Effector CD4-positive, alpha-beta T cell (primary cell): ENCODE measurements around the gene TMEM95.
"Not testable (repeated sequence)": the region's sequence is repeated elsewhere in the genome, so short reads cannot be mapped to it uniquely, and the experiment has no call there.

Experiments
- DNase-seq: peaks from one replicate; pipeline ENCODE4 v3.0.0-alpha.2; 2020

The TMEM95 gene

DNA sequence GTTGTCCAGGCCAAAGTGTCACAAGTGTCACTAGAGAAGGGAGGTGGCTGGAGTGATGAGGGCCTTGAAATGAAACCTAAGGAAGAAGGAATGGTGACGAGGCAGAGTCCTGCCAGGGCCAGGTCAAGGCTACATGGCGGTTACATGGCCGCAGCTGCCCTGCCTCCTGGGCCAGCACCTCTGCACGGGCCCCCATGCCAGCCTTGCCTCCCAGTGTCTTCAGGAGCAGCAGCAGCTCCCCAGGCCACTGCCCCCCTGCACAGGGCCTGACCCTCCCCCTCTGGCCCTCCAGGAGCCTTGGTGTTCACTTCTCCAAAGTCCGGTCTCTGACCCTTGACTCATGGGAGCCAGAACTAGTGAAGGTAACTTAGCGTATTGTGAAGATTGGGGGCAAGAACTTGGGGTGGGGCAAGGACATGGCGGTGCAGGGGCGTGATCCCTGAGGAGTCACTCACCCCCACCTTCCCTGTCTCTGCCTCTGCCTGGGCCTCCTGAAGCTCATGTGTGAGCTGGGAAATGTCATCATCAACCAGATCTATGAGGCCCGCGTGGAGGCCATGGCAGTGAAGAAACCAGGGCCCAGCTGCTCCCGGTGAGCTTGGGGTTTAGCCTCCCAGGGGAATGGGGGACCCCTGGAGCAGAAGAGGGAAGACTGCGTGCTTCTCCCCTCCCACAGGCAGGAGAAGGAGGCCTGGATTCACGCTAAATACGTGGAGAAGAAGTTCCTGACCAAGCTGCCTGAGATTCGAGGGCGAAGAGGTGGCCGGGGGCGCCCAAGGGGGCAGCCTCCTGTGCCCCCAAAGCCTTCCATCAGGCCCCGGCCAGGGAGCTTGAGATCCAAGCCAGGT lies 7.1 kb upstream of the TMEM95 start:
- DNase-seq = no peak

DNA sequence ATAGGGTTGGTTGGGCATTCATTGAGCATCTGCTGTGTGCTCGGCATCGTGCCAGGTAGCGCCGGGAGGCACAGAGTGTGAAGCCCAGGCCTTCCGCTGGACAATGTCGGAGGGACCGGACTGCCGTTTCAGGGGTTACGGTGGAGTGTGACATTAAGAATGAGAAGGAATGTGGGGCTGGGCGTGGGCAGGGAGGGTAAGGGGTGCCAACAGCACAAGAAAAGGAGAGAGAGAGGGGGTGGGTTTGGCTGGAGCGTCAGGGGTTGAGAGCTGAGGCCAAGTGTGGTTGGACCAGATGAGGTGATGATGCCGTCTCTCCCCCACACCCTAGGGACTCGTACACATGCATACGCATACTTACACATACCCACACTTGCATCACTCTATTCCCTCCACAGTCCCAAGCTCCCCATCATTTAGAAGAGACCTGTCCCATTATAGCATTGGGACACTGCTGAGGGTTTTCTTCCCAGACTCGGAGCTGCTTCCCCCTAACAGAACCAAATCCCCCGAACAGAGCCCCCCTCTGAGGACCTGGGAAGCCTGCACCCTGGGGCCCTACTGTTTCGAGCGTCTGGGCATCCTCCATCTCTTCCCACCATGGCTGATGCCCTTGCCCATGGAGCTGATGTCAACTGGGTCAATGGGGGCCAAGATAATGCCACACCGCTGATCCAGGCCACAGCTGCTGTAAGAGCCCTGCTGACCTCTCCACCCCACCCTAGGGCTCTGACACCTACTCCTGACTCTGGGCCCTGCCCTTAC lies 6.3 kb upstream of the TMEM95 start:
- DNase-seq = no peak

DNA sequence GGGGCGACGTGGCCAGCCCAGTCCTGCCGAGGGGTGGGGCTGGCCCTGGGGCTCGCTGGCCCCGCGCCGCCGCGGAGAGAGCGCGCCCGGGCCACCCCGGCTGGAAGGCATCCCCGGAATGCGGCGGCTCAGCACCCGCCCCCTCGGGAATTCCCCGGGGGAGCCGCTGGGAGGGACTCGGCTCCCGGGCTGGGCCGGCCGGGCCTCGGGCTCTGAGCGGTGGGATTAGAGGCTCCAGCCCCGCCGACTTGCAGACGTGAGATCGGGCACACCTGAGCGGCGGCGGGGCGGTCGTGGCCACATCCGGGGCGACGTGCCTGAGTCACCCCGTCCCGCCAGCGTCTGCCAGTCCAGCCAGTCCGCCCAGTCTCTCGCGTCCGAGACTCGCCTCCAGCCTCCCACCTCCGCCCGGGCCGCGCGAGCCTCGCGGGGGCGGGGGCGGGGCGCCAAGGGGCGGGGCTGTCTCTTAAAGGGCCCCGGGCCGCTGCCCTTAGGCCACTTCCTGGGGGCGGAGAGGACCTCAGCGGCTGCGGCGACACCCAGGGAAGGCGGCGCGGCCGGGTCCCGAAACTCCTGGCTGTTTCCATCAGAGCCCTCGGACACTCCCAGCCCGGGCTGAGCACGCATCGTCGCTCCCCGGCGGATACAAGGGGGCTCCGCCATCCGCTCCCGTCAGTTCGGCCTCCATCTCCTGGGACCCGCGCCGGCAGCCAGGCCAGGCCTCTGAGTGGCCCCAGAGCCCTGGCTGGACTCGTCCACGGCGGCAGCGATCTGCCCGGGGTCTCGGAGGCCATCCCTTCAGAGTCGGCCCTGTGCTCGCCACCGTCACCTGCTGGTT lies 3.1 kb upstream of the TMEM95 start, which contains the start of gene KCTD11:
TSS of gene KCTD11 (plus strand) at position 498 of the 838 bp plus-strand sequence.
- DNase-seq = peak; percentile 72

DNA sequence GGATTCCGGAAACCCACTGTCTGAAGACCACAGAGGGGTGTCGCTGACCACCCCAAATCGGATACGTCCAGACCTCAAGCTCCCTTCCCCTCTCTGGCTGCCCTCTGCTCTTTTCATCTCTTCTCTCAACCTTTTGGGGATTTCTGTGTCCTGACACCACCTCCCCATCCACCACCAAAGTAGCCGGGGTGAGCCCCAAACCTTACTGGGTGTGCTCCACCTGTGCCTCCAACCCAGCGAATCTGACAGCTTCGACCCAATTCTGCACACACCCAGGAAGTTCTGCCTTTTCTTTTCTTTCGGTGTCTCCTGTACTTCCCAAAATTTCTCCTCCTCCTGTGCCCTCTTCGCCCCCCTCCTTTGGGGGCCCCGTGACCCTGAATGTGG lies 2.5 kb upstream of the TMEM95 start:
- no peak for DNase-seq

DNA sequence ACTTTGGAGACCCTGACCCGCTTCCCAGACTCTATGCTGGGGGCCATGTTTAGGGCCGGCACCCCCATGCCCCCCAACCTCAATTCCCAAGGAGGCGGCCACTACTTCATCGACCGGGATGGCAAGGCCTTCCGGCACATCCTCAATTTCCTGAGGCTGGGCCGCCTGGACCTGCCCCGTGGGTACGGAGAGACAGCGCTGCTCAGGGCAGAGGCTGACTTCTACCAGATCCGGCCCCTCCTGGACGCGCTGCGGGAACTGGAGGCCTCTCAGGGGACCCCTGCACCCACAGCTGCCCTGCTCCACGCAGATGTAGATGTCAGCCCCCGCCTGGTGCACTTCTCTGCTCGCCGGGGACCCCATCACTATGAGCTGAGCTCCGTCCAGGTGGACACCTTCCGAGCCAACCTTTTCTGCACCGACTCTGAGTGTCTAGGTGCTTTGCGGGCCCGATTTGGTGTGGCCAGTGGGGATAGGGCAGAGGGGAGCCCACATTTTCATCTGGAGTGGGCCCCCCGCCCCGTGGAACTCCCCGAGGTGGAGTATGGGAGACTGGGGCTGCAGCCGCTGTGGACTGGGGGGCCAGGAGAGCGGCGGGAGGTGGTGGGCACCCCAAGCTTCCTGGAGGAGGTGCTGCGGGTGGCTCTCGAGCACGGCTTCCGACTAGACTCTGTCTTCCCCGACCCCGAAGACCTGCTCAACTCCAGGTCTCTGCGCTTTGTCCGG lies 1.9 kb upstream of the TMEM95 start:
- DNase-seq = no peak

DNA sequence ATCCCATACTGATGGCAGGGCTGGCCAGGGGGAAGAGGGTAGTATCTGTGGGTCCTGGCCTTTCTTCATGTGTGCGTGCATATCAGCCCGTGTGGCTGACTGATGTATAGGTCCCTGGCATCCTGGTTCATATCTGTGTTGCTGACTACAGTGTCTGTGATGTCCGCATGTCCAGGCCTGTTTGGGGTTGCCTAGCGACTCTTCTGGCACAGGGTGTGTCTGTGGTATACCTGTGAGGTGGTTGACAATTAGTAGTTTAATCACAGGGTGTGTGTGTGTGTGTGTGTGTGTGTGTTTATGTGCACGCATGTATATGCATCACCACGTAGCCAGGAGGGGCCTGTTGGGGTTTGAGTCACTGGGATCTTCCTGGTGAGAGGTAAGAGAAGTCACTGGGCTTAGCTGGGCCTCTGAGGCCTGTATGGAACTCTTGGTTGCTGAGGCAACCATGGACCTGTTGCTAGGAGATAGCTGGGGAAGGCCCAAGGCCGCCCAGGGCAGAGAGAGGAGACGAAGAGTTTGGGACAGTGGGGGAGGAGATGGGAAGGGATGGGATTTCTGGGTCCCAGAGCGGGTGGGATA lies 603 bp upstream of the TMEM95 start:
- DNase-seq = no peak

DNA sequence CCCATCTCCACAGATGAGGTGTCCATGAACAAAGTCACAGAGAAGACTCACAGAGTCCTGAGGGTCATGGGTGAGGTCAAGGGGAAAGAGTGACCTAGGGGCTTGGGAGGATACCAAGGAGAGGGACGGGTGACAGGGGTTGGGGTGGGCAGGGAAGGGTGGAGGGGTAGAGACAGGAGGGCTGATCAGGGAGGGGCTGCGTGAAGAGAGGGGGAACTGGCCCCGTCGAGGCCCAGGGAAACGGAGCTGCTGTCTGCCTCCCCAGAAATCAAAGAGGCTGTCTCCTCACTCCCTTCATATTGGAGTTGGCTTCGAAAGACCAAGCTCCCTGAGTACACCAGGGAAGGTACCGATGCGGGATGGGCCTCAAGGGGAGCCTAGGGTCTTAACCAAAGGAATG lies 617 bp downstream of the TMEM95 start:
- DNase-seq = no peak

DNA sequence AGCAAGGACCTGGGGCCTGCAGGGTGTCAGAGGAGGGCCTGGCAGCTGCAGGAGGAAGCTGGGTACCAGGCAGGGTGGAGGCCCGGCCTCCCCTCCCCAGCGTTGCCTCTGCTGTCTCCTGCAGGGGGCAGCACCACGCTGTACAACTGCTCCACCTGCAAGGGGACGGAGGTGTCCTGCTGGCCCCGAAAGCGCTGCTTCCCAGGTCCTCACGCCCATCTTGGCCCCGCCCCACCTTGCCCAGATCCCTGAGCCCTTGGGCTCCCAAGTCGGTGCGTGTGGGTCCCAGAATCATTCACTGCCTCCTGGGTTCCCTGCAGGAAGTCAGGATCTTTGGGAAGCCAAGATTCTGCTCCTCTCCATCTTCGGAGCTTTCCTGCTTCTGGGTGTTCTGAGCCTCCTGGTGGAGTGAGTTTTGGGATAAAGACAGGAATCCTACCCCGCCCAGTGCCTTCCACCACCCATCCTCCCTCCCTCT lies 1.2 kb downstream of the TMEM95 start:
- peak; percentile 80 for DNase-seq

DNA sequence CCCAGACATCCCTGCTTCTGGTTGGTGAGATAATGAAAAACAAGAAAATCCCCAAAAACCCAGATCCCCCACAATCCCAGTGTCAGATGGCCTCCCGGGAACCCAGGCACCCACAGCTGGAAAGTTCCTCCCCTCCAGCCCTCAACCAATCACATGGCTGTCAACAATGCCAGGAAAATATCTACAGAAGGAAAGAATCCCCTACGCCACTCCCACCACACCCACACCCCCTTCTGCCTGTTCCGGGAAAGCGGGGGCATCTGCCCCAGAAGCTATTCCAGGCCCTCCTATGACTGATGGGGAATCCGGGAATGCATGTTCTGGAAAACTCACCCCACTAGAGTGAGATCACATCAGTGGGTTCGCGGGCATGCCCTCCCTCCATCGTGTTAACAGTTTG lies 1.8 kb downstream of the TMEM95 start:
- DNase-seq = no peak

DNA sequence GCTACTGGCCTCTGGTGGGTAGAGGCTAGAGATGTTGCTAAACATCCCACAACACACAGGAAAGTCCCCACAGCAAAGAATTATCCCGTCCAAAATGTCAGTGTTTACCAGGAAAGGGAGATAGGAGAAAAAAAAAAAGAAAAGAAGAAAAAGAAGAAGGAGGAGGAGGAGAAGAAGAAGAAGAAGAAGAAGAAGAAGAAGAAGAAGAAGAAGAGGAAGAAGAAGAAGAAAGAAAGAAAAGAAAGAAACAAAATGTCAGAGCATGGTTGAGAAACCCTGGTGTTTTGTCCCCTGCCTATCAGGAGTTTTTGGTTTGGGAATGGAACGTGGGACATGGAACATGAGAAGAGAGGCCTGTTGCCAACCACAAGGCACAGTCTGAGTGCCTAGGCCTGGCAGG lies 2.4 kb downstream of the TMEM95 start:
- DNase-seq = no peak

DNA sequence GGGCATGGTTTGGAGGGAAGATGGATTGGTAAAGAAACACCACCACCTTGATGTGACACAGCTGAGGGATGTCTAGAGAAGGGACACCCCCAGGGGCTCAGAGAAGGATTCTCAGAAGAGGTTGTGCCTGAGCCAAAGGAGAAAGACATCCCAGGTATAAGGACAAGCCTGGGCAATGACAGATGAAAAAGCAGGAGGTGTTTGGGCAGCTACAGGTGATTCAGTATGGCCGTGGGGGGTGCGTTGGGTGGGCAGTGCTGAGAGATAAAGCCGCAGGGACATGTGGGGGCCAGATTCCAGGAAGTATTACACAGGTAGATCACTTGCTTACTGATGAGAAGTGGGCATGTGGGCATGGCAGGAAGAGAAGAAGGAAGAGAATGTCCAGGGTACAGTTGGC lies 7.0 kb downstream of the TMEM95 start:
- DNase-seq = no peak

DNA sequence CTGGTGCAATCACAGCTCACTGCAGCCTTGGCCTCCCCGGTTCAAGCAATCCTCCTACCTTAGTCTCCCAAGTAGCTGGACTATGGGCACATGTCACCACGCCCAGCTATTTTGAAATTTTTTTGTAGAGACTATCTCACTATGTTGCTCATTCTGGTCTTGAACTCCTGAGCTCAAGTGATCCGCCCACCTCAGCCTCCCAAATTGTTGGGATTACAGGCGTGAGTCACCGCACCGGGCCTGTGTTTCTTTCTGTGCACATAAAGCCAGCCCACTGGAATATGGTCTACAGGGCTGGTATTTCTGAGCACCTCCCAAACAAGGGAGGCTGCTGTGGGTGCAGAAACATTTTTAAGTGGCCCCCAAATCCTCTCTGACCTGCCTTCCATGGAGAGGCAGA lies 8.4 kb downstream of the TMEM95 start:
- DNase-seq = no peak

DNA sequence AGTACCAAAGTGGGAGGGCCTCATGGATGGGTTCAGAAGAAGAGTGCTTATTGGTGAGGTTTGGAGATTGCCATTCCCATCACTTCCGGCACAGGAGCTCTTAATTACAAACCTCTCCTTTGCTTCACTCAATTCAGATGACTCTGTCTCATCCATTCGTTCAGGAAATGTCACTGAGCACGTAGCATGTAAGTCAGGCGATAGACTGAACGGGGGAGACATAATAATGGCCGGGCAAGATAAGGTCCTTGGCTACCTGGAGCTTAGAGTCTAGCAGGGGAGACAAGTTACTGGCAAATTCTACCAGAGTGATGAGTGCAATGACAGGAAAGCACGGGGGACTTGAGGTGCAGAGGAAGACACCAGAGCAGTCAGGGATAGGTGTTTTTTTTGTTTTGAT lies 11.0 kb downstream of the TMEM95 start:
- not testable (repeated sequence) for DNase-seq

DNA sequence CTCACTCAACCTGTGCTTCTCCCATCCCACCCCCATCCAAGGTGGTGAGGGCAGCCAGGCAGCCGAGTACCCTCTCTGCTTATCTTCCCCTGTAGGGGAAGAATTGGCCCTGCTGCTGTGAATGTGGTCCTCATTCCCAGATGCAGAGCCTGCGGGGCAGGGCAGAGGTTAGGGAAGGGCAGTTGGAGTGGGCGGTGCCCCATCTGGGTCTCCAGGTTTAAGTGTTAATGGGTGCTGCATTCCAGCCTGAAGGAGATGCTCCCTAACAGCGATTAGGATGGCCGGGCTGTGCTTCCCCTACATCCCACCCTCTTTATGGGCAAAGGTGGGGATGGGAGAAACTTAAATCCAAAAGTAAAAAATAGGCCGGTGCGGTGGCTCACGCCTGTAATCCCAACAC lies 12.1 kb downstream of the TMEM95 start:
- no peak for DNase-seq

DNA sequence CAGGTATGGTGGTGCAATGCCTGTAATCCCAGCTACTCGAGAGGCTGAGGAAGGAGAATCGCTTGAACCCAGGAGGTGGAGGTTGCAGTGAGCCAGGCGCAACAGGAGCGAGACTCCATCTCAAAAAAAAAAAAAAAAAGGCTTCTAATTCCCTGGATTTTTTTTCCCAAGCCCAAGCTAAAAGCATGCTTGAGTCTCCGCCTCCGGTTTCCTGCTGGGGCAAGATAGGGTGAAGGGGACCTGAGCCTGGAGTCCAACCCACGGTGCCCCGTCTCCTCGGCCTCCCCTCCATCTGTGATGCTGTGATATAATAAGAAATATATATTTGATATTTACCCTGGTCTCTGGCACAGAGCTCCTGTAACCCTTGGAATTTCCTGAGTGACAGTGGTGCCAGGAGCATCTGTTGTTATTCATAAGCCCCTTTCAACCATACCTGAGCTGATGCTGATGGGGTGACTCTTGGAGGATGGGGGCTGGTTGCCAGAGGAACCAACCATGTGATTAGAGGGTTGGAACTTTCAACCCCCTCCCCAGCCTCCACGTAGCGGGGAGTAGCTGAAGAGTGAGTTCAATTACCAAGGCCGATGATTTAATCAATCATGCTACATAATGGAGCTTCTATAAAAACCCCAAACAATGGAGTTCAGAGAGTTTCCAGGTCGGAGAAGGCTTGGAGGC lies 13.1 kb downstream of the TMEM95 start:
- DNase-seq = no peak

DNA sequence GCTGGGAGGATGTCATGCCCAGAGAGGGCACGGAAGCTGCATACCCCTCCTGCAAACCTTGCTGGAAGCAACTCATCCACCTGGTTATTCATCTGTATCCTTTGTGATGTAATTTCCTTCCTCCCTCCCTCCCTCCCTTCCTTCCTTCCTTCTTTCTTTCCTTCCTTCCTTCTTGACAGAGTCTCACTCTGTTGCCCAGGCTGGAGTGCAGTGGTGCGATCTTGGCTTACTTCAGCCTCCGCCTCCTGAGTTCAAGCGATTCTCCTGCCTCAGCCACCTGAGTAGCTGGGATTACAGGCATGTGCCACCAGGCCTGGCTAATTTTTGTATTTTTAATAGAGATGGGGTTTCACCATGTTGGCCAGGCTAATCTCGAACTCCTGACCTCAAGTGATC lies 13.6 kb downstream of the TMEM95 start:
- not testable (repeated sequence) for DNase-seq

DNA sequence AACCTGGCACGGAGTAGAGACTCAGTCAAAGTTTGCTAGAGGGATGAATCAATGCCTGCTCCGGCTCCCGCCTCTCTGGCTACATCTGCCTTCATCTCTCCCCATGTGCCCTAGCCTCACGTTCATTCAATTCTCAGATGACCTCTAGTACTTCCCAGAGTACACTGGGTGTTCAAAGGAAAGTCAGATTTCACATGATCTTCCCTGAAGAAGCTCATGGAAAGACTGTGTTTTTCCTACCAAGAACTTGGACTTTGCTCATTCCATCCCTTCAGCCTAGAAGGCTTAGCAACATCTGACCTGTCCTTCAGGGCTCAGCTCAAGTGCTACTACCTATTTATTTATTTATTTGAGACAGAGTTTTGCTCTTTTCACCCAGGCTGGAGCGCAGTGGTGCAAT lies 14.9 kb downstream of the TMEM95 start:
- DNase-seq = no peak

DNA sequence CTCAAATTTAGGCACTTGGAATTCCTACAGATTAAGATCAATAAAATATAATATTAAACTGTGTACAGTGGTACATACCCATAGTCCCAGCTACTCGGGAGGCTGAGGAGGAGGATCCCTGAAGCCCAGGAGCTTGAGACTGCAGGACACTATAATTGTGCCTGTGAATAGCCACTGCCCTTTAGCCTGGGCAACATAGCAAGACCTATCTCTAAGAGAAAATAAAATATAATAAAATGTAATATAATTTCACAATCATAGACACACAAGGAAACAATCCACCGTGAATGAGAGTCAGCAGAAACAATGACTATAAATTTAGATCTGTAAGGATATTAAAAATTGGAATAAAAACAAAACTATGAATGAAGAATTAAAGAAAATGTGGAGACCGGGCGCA lies 15.9 kb downstream of the TMEM95 start:
- DNase-seq = no peak

DNA sequence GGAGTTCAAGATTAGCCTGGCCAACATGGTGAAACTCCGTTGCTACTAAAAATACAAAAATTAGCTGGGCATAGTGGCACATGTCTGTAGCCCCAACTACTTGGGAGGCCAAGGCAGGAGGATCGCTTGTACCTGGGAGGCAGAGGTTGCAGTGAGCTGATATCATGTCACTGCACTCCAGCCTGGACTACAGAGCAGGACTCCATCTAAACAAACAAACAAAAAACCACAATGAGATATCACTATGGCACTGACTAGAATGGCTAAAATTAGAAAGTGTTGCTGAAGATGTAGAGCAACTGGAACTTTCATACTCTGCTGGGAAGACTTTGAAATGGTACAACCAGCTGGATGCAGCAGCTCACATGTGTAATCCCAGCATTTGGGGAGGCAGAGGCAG lies 19.4 kb downstream of the TMEM95 start:
- no peak for DNase-seq

DNA sequence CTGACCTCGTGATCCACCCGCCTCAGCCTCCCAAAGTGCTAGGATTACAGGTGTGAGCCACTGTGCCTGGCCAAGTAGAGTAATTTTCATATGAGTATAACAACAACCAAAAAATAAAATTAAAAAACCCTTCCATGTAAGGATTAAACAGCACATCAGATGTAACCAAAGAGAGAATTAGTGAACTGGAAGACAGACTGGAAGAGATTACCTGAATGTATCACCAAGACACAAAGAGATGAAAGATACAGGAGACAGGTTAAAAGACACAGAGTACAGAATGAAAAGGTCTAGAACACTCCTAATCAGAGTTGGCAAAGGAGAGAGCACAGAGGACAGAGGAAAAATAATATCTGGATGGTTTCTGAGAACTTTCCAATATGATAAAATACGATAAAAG lies 24.2 kb downstream of the TMEM95 start:
- DNase-seq = no peak

DNA sequence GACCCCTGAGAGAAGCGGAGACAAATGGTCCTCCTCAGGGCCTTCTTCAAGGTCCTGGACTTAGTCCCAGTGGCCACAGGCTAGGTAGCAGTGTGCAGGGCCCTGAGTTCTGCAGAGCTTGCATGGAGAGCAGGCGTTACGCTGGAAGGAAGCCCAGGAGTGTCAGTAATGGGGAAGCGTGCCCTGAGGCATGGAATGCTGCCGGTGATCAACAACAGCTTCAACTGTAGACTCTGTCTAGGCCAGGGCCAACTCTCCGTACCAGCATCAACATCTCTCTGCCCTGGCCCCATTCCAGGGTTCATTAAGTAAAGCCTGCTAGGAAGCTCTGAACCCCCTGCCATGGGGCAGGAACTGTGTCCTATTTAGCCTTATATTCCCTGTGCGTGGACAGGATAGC lies 25.4 kb downstream of the TMEM95 start:
- no peak for DNase-seq
